Pancreas (tissue), 10 donors: ENCODE measurements around the gene NUP43. TPM values are rescaled to one million over a fixed set of nuclear protein-coding genes. Genes with fewer than 3 reads are reported as not detected.

ENCODE experiments used
- ATAC-seq, 4 donors: fragments of 200-7000 bp; cut with Tn5 transposase; one replicate each; pipeline versions ENCODE4 v1.8.0 to v1.9.1; 2020; ENCODE audit warnings: mild to moderate bottlenecking in 4 of 4, moderate library complexity in 4 of 4
- DNase-seq, 6 donors: peaks; one replicate each; pipeline ENCODE4 v3.0.0-alpha.2; 2020
- FAIRE-seq: peaks from 2 replicates; lab custom pipeline; 2012; peaks lifted over from hg19 to GRCh38; lab: Jason Lieb, UNC
- H3K27ac ChIP-seq, 4 donors: fragments of 200-600 bp; sonication (generic); 1 replicate in 3 of 4; 2 replicates in 1 of 4; pipeline versions ENCODE4 v1.5.0 to v1.8.0; 2020
- H3K27me3 ChIP-seq, 4 donors: fragments of 200-600 bp; one replicate each; pipeline ENCODE4 v1.8.0; 2021
- H3K36me3 ChIP-seq, 3 donors: fragments of 200-600 bp; sonication (generic) in 1 of 3; one replicate each; pipeline versions ENCODE4 v1.5.0 to v1.8.0; 2020 to 2021
- H3K4me1 ChIP-seq, 3 donors: fragments of 200-600 bp; one replicate each; pipeline ENCODE4 v1.8.0; 2021
- H3K4me3 ChIP-seq, 4 donors: fragments of 200-600 bp; sonication (generic) in 2 of 4; one replicate each; pipeline versions ENCODE4 v1.5.0 to v1.8.0; 2020 to 2021
- H3K9me3 ChIP-seq, 4 donors: fragments of 200-600 bp; one replicate each; pipeline ENCODE4 v1.8.0; 2021
- WGBS, 2 donors: extraction: QIAGEN DNeasy Blood & Tissue Kit; methylation state at CpG; one replicate each; pipeline ENCODE4 v1.1.7; 2013; 5-methylcytosine and 5-hydroxymethylcytosine counted together
- intact Hi-C, 3 donors: fragments of 100-400 bp; cut with DNase I; formaldehyde crosslinking; loops; one replicate each; pipeline versions ENCODE4 v1.11.1 to v1.14.2; 2022
- polyA plus RNA-seq, 2 donors: library from polyadenylated mRNA; stranded (reverse); fragments of 200-250 nt; gene quantifications; one replicate each; pipeline ENCODE4 v1.2.3, GENCODE V29; 2013
- total RNA-seq, 6 donors: library from RNA; stranded (reverse); fragmentation: NEBNext Ultra II Directional in 4 of 6; extraction: Animal tissue kit (Norgen Biotek cat#: 25700) in 4 of 6; gene quantifications; one replicate each; pipeline versions ENCODE4 v1.2.1 to v1.2.4, GENCODE V29; 2021 to 2023
- TF ChIP-seq, protein P1 (sequence below), 4 donors: fragments of 200-600 bp; sonication (generic) in 3 of 4; IDR thresholded peaks; one replicate each; pipeline versions ENCODE4 v1.5.0 to v1.8.0; 2021; ENCODE audit warnings: antibody characterized with exemption in 4 of 4
- donor health status: healthy with polysubstance abuse.
- donor health status: DM: no; HTN: no; CAD: no; lungs with moderate emphysema.
- donor health status: DM: no; HTN: no; CAD: no.
- donor health status: control.
- donor health status: control.
- donor health status: Bipolar disorder and iron deficiency.
- donor health status: DM: yes; HTN: yes; CAD: no.
- donor health status: DM: no; HTN: no; CAD: no.
- donor health status: DM: no; HTN: no; CAD: no.
- donor health status: DM: yes; HTN: yes; CAD: no.

NUP43 gene, protein sequence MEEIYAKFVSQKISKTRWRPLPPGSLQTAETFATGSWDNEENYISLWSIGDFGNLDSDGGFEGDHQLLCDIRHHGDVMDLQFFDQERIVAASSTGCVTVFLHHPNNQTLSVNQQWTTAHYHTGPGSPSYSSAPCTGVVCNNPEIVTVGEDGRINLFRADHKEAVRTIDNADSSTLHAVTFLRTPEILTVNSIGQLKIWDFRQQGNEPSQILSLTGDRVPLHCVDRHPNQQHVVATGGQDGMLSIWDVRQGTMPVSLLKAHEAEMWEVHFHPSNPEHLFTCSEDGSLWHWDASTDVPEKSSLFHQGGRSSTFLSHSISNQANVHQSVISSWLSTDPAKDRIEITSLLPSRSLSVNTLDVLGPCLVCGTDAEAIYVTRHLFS
- total RNA-seq (10 to 100 TPM; 13.1 to 21.0 (median 16.6) TPM), polyA plus RNA-seq (1 to 10 TPM; 7.2 to 7.8 TPM)

DNA sequence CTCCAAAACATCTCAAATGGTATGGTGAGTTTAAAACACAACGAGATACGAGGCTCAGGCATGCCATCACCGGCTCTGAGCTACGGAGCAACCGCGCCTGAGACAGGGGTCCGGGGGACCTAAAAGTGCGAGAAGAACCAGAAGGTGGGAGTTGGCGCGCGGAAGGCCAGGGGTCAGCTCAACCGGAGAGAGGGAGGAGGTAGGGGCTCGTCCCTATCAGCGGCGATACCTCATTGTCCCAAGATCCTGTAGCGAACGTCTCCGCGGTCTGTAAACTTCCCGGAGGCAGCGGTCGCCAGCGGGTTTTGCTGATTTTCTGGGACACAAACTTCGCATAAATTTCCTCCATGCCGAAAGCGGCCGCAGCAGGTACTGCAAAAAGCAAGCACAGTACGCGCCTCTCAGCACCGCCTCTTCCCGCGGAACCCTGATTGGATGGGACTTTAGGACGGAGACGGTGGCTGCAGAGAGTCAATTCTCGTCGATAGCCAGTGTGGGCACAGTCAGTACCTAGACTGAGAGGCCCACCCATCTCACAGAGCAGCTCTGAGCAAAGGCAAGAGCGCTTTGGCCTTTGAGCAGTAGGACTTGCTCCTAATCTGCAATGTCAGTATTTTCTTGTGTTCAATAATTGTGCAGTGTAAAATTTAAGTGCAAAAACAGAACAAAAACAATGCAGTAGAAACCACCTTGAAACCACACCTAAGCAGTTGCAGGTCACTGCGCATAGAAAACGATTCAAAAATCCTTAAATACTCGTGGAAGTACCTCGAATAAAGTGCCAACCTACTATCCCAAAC lies at the start of gene NUP43:
Gene NUP43 (minus strand): TSS at position 383 of the 800 bp plus-strand sequence. CDS start 34 bp downstream, at position 349.
- H3K9me3 ChIP-seq = no peaks in the 10 kb centered on the region
- FAIRE-seq (no peak), DNase-seq (peak; percentile 88 to 96 (median 91)), ATAC-seq (peak; percentile 66 to 84 (median 80))
- no peaks in the 10 kb centered on the region for H3K27me3 ChIP-seq
- H3K27ac ChIP-seq = peak within 1 kb of the TSS; percentile 41 to 80 (median 70)
- TF ChIP-seq, protein P1, sequence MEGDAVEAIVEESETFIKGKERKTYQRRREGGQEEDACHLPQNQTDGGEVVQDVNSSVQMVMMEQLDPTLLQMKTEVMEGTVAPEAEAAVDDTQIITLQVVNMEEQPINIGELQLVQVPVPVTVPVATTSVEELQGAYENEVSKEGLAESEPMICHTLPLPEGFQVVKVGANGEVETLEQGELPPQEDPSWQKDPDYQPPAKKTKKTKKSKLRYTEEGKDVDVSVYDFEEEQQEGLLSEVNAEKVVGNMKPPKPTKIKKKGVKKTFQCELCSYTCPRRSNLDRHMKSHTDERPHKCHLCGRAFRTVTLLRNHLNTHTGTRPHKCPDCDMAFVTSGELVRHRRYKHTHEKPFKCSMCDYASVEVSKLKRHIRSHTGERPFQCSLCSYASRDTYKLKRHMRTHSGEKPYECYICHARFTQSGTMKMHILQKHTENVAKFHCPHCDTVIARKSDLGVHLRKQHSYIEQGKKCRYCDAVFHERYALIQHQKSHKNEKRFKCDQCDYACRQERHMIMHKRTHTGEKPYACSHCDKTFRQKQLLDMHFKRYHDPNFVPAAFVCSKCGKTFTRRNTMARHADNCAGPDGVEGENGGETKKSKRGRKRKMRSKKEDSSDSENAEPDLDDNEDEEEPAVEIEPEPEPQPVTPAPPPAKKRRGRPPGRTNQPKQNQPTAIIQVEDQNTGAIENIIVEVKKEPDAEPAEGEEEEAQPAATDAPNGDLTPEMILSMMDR (IDR thresholded peaks at IDR 0.05) = peak; percentile 41 to 64 (median 52)
- H3K36me3 ChIP-seq = peaks cover 0 to 11% (median 0%) of the 10 kb centered on the region in 3 donors
- intact Hi-C loops = no loop called here
- peak within 1 kb of the TSS; percentile 45 to 81 (median 74) for H3K4me3 ChIP-seq
- peaks cover 3 to 16% (median 4%) of the 10 kb centered on the region in 3 donors for H3K4me1 ChIP-seq
- WGBS, 2 donors = 3% methylated on average over 41 of the region's 41 CpGs

DNA sequence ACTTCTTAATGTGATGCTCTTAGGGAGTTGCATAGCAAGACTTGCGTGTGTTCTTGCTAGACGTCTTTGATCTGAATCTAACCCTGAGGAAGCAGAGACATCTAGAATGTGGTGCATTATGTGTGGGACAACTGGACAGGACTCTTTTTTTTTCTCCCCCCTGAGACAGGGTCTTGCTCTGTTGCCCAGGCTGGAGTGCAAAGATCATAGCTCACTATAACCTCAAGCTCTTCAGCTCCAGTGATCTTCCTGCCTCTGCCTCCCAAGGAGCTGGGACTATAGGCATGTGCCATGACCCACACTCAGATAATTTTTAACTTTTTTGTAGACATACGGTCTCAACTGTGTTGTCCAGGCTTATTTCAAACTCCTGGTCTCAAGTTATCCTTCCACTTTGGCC lies 37.2 kb upstream of the NUP43 start:
- TF ChIP-seq, protein P1 (IDR thresholded peaks at IDR 0.05) = no peak
- 86 to 95% methylated on average over 3 of the region's 3 CpGs for WGBS, 2 donors
- FAIRE-seq = no peak
- intact Hi-C loops = no loop called here
- no peaks in the 10 kb centered on the region for H3K4me1 ChIP-seq
- no peaks in the 10 kb centered on the region for H3K36me3 ChIP-seq
- no peak for ATAC-seq
- no peak overlapping the region for H3K4me3 ChIP-seq
- no peak overlapping the region for H3K27ac ChIP-seq
- no peak for DNase-seq
- no peaks in the 10 kb centered on the region for H3K9me3 ChIP-seq
- no peaks in the 10 kb centered on the region for H3K27me3 ChIP-seq

DNA sequence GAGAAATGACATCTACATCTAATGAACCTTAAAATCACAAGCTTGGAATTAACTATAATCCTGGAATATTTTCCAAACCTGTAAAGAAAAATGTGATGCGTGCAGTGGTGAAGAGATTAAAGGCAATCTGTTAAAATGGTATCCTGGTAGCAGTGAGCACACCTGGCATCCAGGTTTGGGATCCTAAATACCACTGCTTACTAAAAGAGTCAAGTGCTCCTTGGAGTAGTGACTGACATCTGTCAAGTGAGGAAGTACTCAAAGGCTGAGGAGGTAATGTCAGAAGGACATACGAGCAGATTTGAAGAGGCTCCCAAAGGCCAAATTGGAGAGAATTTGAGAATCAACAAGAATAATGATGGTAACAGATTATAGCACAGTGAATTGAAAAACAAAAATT lies 36.0 kb upstream of the NUP43 start:
- no peaks in the 10 kb centered on the region for H3K36me3 ChIP-seq
- FAIRE-seq (no peak), ATAC-seq (no peak), DNase-seq (no peak)
- H3K4me1 ChIP-seq = no peaks in the 10 kb centered on the region
- no peaks in the 10 kb centered on the region for H3K27me3 ChIP-seq
- H3K9me3 ChIP-seq = peaks cover 0 to 3% (median 0%) of the 10 kb centered on the region in 4 donors
- WGBS, 2 donors = 95 to 99% methylated on average over 2 of the region's 2 CpGs
- no peak overlapping the region for H3K4me3 ChIP-seq
- no peak overlapping the region for H3K27ac ChIP-seq
- TF ChIP-seq, protein P1 (IDR thresholded peaks at IDR 0.05) = no peak
- intact Hi-C loops = no loop called here

DNA sequence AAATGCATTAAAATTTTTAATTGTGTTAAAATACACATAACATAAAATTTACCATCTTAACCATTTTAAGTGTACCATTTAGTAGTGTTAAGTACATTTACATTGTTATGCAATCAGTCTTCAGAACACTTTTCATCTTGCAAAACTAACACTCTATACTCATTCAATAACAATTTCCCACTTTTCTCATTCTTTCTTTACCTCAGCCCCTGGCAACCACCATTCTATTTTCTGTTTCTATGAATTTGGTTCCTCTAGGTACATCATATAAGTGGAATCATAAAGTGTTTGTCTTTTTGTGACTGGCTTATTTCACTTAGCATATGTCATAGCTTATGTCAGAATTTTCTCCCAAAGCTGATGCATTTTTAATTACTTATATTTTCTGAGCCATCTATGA lies 35.4 kb upstream of the NUP43 start:
- ATAC-seq (no peak), FAIRE-seq (no peak), DNase-seq (no peak)
- Histone ChIP-seq H3K36me3 (no peaks in the 10 kb centered on the region), H3K4me1 (no peaks in the 10 kb centered on the region), H3K9me3 (peaks cover 0 to 5% (median 0%) of the 10 kb centered on the region in 4 donors), H3K4me3 (no peak overlapping the region), H3K27ac (no peak overlapping the region), H3K27me3 (no peaks in the 10 kb centered on the region)
- intact Hi-C loops = no loop called here
- TF ChIP-seq, protein P1 (IDR thresholded peaks at IDR 0.05) = no peak
